ENCODE results near the gene PTHLH. TPM values are rescaled to one million over a fixed set of nuclear protein-coding genes. Genes with fewer than 3 reads are reported as not detected.

PTHLH gene
- total and polyA plus RNA-seq, 10 of the 15 experiments (the other 5 are each of a cell fraction or from before 2014, with no cell fraction given): 0.08 to 0.12 TPM; not detected in 8

GRCh38 chr12:28012333-28012918 is 39.9 kb upstream of the PTHLH start:
- CTCF ChIA-PET: no interaction called here
- no peak for FAIRE-seq
- Histone ChIP-seq H3K36me3 (ENCODE audit: control insufficient read depth in 2 of 2, insufficient read depth in 2 of 2, low read length in 1 of 2) (no peaks in the 10 kb centered on the region), H3K4me2 (ENCODE audit: control insufficient read depth, insufficient read depth) (no peak overlapping the region), H3K27ac (ENCODE audit: control insufficient read depth, insufficient read depth) (no peak overlapping the region), H3K4me1 (ENCODE audit: control insufficient read depth, insufficient read depth, low read length) (no peaks in the 10 kb centered on the region), H3K27me3 (replicated peaks in 1 of 2; ENCODE audit: control insufficient read depth in 2 of 2, insufficient read depth in 2 of 2, low read length in 1 of 2) (no peaks in the 10 kb centered on the region), H3K4me3 (no peak overlapping the region), H3K79me2 (ENCODE audit: control insufficient read depth, insufficient read depth, low read length) (no peaks in the 10 kb centered on the region), H3K9me3 (replicated peaks; ENCODE audit: control insufficient read depth, insufficient read depth, low read length) (no peaks in the 10 kb centered on the region), H4K20me1 (ENCODE audit: control insufficient read depth, insufficient read depth) (no peaks in the 10 kb centered on the region), H2AFZ (ENCODE audit: control insufficient read depth, low read depth, low read length) (no peak overlapping the region), H3K9ac (ENCODE audit: control insufficient read depth, insufficient read depth, low read length) (no peak overlapping the region)
- intact Hi-C loops (cut with micrococcal nuclease; ENCODE audit: unreplicated experiment) (no loop called here), in situ Hi-C loops (cut with MboI) (no loop called here)
- SMC1A ChIA-PET (ENCODE audit: uncharacterized antibody, unreplicated experiment): no interaction called here
- no TSS peak for BruUV-seq (replicated peaks)
- no peak for ATAC-seq
- 21% methylated on average over 5 of the region's 5 CpGs for WGBS (ENCODE audit: insufficient coverage, insufficient replicate concordance, low lambda C conversion rate, missing lambda C conversion rate)
- RAD21 ChIA-PET (ENCODE audit: unreplicated experiment): no interaction called here
- TF ChIP-seq PML (IDR thresholded peaks at IDR 0.05; ENCODE audit: low read length): no peak
- no peak for TF ChIP-seq DPF2 (IDR thresholded peaks at IDR 0.05)
- TF ChIP-seq TCF7 (IDR thresholded peaks at IDR 0.05; ENCODE audit: borderline replicate concordance): no peak
- TF ChIP-seq MEF2B (IDR thresholded peaks at IDR 0.05; ENCODE audit: partially characterized antibody, poor library complexity, severe bottlenecking): no peak
- no peak for TF ChIP-seq IRF5 (IDR thresholded peaks at IDR 0.05; ENCODE audit: borderline replicate concordance)
- no peak for TF ChIP-seq BMI1 (IDR thresholded peaks at IDR 0.05; ENCODE audit: borderline replicate concordance)
- TF ChIP-seq ZNF274 (IDR thresholded peaks at IDR 0.05; ENCODE audit: insufficient read depth, insufficient read length): no peak
- no peak for TF ChIP-seq RBBP5 (conservative IDR thresholded peaks at IDR 0.05)
- no peak for TF ChIP-seq ZNF384 (IDR thresholded peaks at IDR 0.05; ENCODE audit: borderline replicate concordance, low read depth, low read length)
- TF ChIP-seq NR2C1 (IDR thresholded peaks at IDR 0.05): no peak
- no peak for TF ChIP-seq CTCF (IDR thresholded peaks at IDR 0.05 in 2 of 3, conservative IDR thresholded peaks at IDR 0.05 in 1 of 3; ENCODE audit: control insufficient read depth in 2 of 3, extremely low read depth in 1 of 3, insufficient read depth in 1 of 3, low read depth in 3 of 3, low read length in 3 of 3)
- no peak for DNase-seq (ENCODE audit: low read depth, low spot score)
- POLR2A ChIA-PET: no interaction called here

All from GM12878 (cell line).